GM12878 (cell line): Measurements from ENCODE around the gene RPL27A. TPM values are rescaled to one million over a fixed set of nuclear protein-coding genes. Genes with fewer than 3 reads are reported as not detected.

Experiments used
- ATAC-seq: fragments of 200-7000 bp; cut with Tn5 transposase; 3 replicates; pipeline ENCODE4 v1.9.1; 2020; ENCODE audit warnings: mild to moderate bottlenecking, moderate library complexity
- BruUV-seq: library from RNA; stranded (reverse); fragments of 400-500 nt; replicated peaks from 2 replicates; lab custom pipeline; 2021; lab: Mats Ljungman, UMichigan
- CTCF ChIA-PET: fragments of 300-600 bp; sonication (Branson Sonifier 250); formaldehyde crosslinking; extraction: SDS; loops from one replicate; lab custom pipeline; 2021; ENCODE audit warnings: inconsistent platforms; lab: Yijun Ruan, JAX
- POLR2A ChIA-PET: fragments of 350-600 bp; formaldehyde crosslinking; extraction: SDS; loops from one replicate; lab custom pipeline; 2021; ENCODE audit warnings: inconsistent platforms; lab: Charles Lee
- RAD21 ChIA-PET: fragments of 300-600 bp; sonication (Branson Sonifier 250); formaldehyde crosslinking; loops from one replicate; lab custom pipeline; 2023; ENCODE audit warnings: antibody characterized with exemption; ENCODE audit not compliant: unreplicated experiment; lab: Charles Lee
- SMC1A ChIA-PET: fragments of 300-600 bp; sonication (Branson Sonifier 250); formaldehyde crosslinking; loops from one replicate; lab custom pipeline; 2023; ENCODE audit not compliant: unreplicated experiment, uncharacterized antibody; lab: Charles Lee
- DNase-seq: peaks from one replicate; pipeline ENCODE4 v3.0.0-alpha.2; 2011; ENCODE audit warnings: low read depth, low spot score
- FAIRE-seq: peaks from 3 replicates; lab custom pipeline; 2011; peaks lifted over from hg19 to GRCh38; lab: Jason Lieb, UNC
- H2AFZ ChIP-seq: 2 replicates; pipeline ENCODE4 v1.6.0; 2011; ENCODE audit warnings: low read depth, low read length, control low read depth; ENCODE audit not compliant: control insufficient read depth
- H3K27ac ChIP-seq: 2 replicates; pipeline ENCODE4 v1.5.1; 2011; ENCODE audit warnings: control low read depth; ENCODE audit not compliant: control insufficient read depth, insufficient read depth
- H3K27me3 ChIP-seq, 2 experiments: replicated peaks in 1 of 2; 2 replicates each; pipeline versions ENCODE4 v1.6.0 to v1.6.1; 2011; ENCODE audit warnings: low read length in 1 of 2; ENCODE audit not compliant: control insufficient read depth in 2 of 2, insufficient read depth in 2 of 2
- H3K36me3 ChIP-seq, 2 experiments: 2 replicates each; pipeline ENCODE4 v1.5.1; 2011; ENCODE audit warnings: low read length in 1 of 2; ENCODE audit not compliant: control insufficient read depth in 2 of 2, insufficient read depth in 2 of 2
- H3K4me1 ChIP-seq: 2 replicates; pipeline ENCODE4 v1.6.1; 2011; ENCODE audit warnings: mild to moderate bottlenecking, low read length, moderate library complexity, mixed read lengths; ENCODE audit not compliant: control insufficient read depth, insufficient read depth
- H3K4me2 ChIP-seq: 2 replicates; pipeline ENCODE4 v1.6.0; 2011; ENCODE audit warnings: control low read depth; ENCODE audit not compliant: control insufficient read depth, insufficient read depth
- H3K4me3 ChIP-seq: fragments of 200-600 bp; sonication (generic); 2 replicates; pipeline ENCODE4 v1.5.1; 2016
- H3K79me2 ChIP-seq: 2 replicates; pipeline ENCODE4 v1.6.0; 2011; ENCODE audit warnings: low read length; ENCODE audit not compliant: control insufficient read depth, insufficient read depth
- H3K9ac ChIP-seq: 2 replicates; pipeline ENCODE4 v1.8.0; 2011; ENCODE audit warnings: low read length, control low read depth, mixed read lengths; ENCODE audit not compliant: control insufficient read depth, insufficient read depth
- H3K9me3 ChIP-seq: replicated peaks from 3 replicates; pipeline ENCODE4 v1.5.1; 2011; ENCODE audit warnings: mild to moderate bottlenecking, low read length; ENCODE audit not compliant: control insufficient read depth, insufficient read depth
- H4K20me1 ChIP-seq: 2 replicates; pipeline ENCODE4 v1.6.0; 2011; ENCODE audit not compliant: control insufficient read depth, insufficient read depth
- JUNB ChIP-seq: IDR thresholded peaks from 2 replicates; pipeline ENCODE4 v1.6.1; 2016; ENCODE audit warnings: antibody characterized with exemption, mild to moderate bottlenecking
- KAT2A ChIP-seq: conservative IDR thresholded peaks from 2 replicates; pipeline ENCODE4 v1.6.1; 2011; ENCODE audit warnings: low read depth, low read length; ENCODE audit not compliant: control insufficient read depth
- RCOR1 ChIP-seq: conservative IDR thresholded peaks from 2 replicates; pipeline ENCODE4 v1.6.1; 2012; ENCODE audit warnings: low read depth, low read length, improper control_type of control experiment
- RUNX3 ChIP-seq: IDR thresholded peaks from 2 replicates; pipeline ENCODE4 v1.6.1; 2012; ENCODE audit warnings: low read length, inconsistent platforms
- SREBF1 ChIP-seq: IDR thresholded peaks from 2 replicates; pipeline ENCODE4 v1.6.1; 2012; ENCODE audit warnings: mild to moderate bottlenecking, low read length
- WGBS: methylation state at CpG from one replicate; pipeline ENCODE4 v1.1.6; 2016; ENCODE audit warnings: low lambda C conversion rate; ENCODE audit not compliant: insufficient replicate concordance, insufficient coverage; ENCODE audit errors: missing lambda C conversion rate; 5-methylcytosine and 5-hydroxymethylcytosine counted together
- in situ Hi-C: fragments of 300-500 bp; cut with MboI; formaldehyde crosslinking; loops from 9 replicates; pipeline ENCODE4 v1.14.3; 2018; ENCODE audit warnings: mixed read lengths
- intact Hi-C: fragments of 100-400 bp; cut with micrococcal nuclease; formaldehyde crosslinking; loops from one replicate; pipeline ENCODE4 v1.14.2; 2022; ENCODE audit not compliant: unreplicated experiment
- polyA plus RNA-seq, 11 experiments: library from polyadenylated mRNA; depleted of rRNA in 4 of 11; unstranded in 6 of 11; stranded (reverse) in 5 of 11; fragments of >200 nt; fragmentation: Nextera tagmentation in 4 of 11; fragmentation: Illumina TruSeq in 1 of 11; extraction: Ambion mirVana in 4 of 11; extraction: Trizol in 1 of 11; gene quantifications; 1 replicate in 1 of 11; 2 replicates in 10 of 11; pipeline versions ENCODE4 v1.2.1 to v1.2.3, GENCODE V29; 2011 to 2016; ENCODE audit warnings: inconsistent platforms in 2 of 11, missing spikeins in 2 of 11, low read depth in 1 of 11
- total RNA-seq, 4 experiments: library from RNA; depleted of rRNA in 3 of 4; stranded (reverse); fragments of >200 nt in 3 of 4; fragmentation: Illumina TruSeq in 1 of 4; extraction: Trizol in 1 of 4; gene quantifications; 2 replicates each; pipeline versions ENCODE4 v1.2.1 to v1.2.3, GENCODE V29; 2013 to 2021
- TF ChIP-seq, protein P1 (sequence below): fragments of 450-650 bp; IDR thresholded peaks from 2 replicates; pipeline ENCODE4 v1.6.1; 2017; ENCODE audit warnings: low read depth, mild to moderate bottlenecking, moderate library complexity
- TF ChIP-seq, protein P2 (sequence below): IDR thresholded peaks from 2 replicates; pipeline ENCODE4 v1.6.1; 2011; ENCODE audit warnings: borderline replicate concordance, low read depth, mild to moderate bottlenecking, moderate library complexity, low read length; ENCODE audit not compliant: insufficient read depth, poor library complexity, severe bottlenecking

The RPL27A gene
- total and polyA plus RNA-seq, 10 of the 15 experiments (the other 5 are each of a cell fraction or from before 2014, with no cell fraction given) = 978 to 4,776 (median 1,959) TPM

DNA sequence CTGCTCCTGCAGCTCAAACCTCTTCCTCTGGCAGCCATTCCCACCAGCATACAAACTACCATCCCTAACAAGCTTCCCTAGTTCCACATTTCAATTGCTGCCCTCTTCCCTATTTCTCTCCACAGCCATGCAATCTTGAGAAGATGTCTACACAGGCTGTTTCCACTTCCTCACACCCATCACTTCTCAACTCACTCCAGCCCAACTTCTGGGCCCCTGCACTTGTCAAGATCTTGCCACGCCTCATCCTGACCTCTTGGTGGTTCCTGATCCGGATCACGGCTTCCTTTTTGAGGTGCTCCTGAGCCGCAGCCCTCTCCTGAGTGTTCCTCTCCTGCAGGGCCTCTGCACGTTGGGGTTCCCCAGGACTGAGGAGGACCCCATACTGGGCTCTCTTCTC is 22.6 kb downstream of the RPL27A start:
- H2AFZ ChIP-seq = no peak overlapping the region
- no peaks in the 10 kb centered on the region for H3K27me3 ChIP-seq
- H3K4me2 ChIP-seq = no peak overlapping the region
- in situ Hi-C loops (no loop called here), intact Hi-C loops (no loop called here)
- TF ChIP-seq KAT2A = no peak
- no peak for TF ChIP-seq SREBF1
- TF ChIP-seq, protein P1, sequence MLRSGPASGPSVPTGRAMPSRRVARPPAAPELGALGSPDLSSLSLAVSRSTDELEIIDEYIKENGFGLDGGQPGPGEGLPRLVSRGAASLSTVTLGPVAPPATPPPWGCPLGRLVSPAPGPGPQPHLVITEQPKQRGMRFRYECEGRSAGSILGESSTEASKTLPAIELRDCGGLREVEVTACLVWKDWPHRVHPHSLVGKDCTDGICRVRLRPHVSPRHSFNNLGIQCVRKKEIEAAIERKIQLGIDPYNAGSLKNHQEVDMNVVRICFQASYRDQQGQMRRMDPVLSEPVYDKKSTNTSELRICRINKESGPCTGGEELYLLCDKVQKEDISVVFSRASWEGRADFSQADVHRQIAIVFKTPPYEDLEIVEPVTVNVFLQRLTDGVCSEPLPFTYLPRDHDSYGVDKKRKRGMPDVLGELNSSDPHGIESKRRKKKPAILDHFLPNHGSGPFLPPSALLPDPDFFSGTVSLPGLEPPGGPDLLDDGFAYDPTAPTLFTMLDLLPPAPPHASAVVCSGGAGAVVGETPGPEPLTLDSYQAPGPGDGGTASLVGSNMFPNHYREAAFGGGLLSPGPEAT = no peak
- no peak for TF ChIP-seq RUNX3
- no peak for TF ChIP-seq JUNB
- TF ChIP-seq, protein P2, sequence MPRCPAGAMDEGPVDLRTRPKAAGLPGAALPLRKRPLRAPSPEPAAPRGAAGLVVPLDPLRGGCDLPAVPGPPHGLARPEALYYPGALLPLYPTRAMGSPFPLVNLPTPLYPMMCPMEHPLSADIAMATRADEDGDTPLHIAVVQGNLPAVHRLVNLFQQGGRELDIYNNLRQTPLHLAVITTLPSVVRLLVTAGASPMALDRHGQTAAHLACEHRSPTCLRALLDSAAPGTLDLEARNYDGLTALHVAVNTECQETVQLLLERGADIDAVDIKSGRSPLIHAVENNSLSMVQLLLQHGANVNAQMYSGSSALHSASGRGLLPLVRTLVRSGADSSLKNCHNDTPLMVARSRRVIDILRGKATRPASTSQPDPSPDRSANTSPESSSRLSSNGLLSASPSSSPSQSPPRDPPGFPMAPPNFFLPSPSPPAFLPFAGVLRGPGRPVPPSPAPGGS = no peak
- TF ChIP-seq RCOR1 = no peak
- no peaks in the 10 kb centered on the region for H4K20me1 ChIP-seq
- no peaks in the 10 kb centered on the region for H3K9me3 ChIP-seq
- ChIA-PET RAD21 (no interaction called here), SMC1A (no interaction called here), CTCF (no interaction called here), POLR2A (no interaction called here)
- FAIRE-seq = peak; percentile 44
- no peak for ATAC-seq
- no TSS peak for BruUV-seq
- H3K36me3 ChIP-seq = no peaks in the 10 kb centered on the region
- 25% methylated on average over 5 of the region's 5 CpGs for WGBS
- H3K4me1 ChIP-seq = no peaks in the 10 kb centered on the region
- DNase-seq = no peak
- no peak overlapping the region for H3K9ac ChIP-seq
- no peak overlapping the region for H3K27ac ChIP-seq
- no peaks in the 10 kb centered on the region for H3K79me2 ChIP-seq
- no peak overlapping the region for H3K4me3 ChIP-seq
